PC-9 (cell line): ENCODE measurements around the gene NXNL2.

Source experiments
- CTCF ChIP-seq: fragments of 200-600 bp; sonication (generic); conservative IDR thresholded peaks from 2 replicates; pipeline ENCODE4 v1.6.1; 2017; ENCODE audit warnings: mixed run types, antibody characterized with exemption, mild to moderate bottlenecking, moderate library complexity
- EZH2 ChIP-seq: fragments of 200-600 bp; sonication (generic); IDR thresholded peaks from 2 replicates; pipeline ENCODE4 v1.8.0; 2017; ENCODE audit warnings: antibody characterized with exemption, low read depth

GRCh38 chr9:88502552-88503034 lies 32.4 kb upstream of the NXNL2 start:
- no peak for TF ChIP-seq CTCF
- TF ChIP-seq EZH2: no peak
